NOMO-1 treated with DMSO at 0.1 percent for 48 hours (cell line): Measurements from ENCODE around the gene METRNL.

Experiments used
- DNase-seq: peaks from one replicate; lab custom pipeline; 2025; ENCODE audit not compliant: unreplicated experiment; lab: John Stamatoyannopoulos, UW

METRNL gene

DNA sequence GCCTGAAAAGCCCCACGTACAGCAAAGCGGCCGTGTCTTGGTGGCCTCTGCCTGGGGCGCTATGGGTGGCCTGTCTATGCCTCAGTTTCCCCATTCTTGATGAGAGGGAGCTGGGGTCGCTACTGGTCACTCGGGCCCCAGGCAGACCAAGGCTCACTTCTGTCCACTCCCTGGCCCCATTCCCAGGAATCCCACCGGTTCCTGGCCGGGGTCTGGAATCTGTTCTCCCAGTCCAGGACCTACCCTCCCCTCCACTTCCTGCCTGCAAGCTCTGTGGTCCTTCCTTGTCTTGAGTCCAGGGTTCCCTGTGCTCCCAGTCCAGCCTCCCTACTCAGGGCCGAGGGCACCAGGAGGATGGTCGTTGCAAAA, 24.5 kb downstream of the METRNL start:
- DNase-seq, result no peak

DNA sequence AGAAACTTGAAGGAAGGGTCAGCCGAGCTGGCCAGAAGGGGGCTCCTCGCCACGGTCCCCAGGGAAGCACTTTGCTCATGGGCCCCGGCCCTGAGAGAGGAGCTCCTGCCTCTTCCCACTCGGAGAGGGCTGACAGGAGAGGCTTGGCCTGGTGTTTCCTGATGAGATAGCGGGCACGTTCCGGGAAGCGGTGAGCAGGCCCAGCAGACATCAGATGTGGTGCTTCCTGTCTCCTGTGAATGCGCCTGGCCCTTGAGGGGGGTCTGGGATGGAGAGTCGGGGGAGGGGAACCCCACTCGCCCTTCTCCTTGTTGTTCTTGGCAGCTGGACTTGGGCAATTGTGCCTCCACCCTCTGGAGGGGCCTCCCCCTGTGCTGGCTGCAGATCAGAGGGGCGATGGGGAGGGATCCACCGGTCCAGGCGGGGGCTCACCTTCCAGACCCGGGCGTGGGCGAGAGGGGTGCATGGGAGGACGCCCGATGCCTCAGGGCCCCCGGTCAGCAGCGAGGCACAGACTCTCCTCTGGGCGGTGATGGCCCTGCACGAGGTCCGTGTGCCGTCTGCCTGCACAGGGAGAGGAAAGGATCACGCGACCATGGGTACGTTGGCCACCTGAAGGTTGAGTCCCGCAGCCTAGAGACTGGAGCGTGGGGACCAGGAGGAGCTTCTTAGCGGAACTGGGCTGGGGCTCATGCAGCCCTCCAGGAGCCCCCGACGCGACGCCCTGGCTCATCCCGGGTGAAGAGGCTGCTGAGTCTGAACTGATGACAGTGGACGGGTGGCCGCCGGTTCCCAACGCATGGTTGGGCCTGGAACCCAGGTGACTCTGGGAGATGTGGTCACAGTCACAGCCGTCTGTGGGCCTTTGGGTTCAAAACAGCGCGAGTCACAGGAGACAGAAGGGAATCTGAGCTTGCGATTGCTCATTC, 25.4 kb downstream of the METRNL start:
- DNase-seq, result no peak

DNA sequence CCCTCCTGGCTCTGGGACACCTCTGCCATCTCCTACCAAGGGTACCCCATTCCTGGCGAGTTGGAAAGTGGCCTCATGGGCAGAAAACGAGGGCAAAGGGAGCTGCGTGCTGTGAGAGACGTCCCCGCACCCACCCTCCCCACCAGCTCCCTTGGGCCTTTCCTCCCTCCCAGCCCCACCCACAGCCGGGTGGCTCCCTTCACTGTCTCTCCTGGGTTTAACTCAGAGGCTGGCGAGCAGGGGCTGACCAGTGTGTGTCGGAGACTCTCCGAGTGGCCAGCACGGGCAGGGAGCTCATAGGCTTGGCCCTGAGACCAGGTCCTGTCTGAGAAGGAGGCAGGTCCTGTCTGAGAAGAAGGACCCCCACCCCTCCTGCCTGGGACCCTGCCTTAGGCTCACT, 26.1 kb downstream of the METRNL start:
- no peak for DNase-seq

DNA sequence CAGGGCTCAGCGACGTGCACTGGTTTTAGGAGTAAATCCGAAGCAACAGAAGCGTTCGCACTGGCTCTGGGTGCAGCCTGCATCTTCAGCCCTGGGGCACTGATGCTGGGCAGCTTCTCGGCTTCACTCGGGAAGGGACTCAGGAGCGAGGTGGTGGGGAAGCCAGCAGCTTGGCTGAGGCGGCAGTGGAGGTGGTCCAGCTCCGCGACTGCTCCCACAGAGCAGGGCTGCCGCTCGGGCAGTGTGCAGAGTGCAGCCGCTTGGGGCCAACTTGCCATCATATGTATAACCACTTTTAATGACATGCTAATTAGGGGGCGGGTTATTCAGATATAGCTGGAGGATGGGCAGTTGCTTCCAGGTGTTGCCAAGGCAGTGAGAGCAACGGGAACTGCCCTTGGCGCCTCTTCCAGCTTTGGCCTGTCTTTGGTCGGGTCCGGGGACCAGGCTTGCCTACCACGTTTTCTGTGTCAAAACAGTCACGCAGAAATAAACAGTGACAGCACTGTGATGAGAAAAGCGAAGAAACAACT, 26.7 kb downstream of the METRNL start:
- no peak for DNase-seq

DNA sequence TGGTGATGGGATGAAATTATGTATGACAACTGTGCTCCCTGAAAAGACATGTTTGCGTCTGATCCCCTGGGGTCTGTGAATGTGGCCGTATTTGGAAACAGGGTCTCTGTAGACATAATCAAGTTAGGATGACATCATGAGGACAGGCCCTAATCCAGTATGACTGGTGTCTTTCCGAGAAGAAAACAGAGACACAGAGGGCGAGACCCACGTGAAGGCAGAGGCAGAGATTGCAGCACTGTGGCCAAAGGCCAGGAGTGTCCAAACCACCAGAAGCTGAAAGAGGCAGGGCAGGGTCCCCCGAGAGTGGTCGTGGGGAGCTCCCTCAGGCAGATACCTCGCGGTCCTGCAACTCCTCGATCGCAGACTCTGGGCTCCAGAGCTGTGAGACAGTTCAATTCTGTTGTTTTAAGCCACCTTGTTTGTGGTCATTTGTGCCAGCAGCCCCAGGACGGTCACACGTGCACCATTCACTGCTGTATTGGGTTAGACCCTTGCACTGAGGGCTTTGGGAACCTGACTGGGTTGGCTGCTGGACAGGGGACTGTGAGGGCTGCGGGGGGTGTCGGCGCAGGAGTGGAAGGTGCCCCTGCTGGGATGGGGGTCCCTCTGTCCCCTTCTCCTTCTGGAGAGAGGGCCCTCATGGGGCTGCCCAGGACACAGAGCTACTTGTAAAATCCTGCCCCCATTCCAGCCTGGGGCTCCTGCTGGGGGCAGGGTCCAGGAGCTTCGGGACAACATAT, 27.7 kb downstream of the METRNL start:
- DNase-seq, result no peak

DNA sequence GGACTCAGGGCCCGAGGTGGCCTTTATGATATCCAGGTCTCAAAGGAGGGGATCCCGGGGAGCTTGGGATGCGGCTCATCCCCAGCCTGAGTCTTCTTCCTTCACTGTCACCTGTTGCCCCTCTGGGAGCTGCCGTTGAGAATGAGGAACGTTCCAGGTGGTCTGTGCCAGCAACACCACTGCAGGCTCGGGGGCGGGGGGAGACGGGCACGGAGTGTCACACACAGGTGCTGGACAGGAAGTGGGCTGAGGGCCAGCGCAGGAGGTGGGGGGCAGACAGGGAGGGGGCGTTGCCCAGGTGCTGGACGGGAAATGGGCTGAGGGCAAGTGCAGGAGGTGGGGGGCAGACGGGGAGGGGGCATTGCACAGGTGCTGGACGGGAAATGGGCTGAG, 28.2 kb downstream of the METRNL start:
- no peak for DNase-seq

DNA sequence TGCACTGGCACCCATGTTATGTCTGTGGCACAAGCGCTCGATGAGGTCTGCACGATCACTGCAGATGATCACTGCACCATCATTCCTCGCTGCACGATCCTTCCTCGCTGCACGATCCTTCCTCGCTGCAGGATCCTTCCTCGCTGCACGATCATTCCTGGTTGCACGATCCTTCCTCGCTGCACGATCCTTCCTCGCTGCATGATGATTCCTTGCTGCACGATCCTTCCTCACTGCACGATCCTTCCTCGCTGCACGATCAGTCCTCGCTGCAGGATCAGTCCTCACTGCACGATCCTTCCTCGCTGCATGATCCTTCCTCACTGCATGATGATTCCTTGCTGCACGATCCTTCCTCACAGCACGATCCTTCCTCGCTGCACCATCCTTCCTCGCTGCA, 29.3 kb downstream of the METRNL start:
- DNase-seq, result no peak

DNA sequence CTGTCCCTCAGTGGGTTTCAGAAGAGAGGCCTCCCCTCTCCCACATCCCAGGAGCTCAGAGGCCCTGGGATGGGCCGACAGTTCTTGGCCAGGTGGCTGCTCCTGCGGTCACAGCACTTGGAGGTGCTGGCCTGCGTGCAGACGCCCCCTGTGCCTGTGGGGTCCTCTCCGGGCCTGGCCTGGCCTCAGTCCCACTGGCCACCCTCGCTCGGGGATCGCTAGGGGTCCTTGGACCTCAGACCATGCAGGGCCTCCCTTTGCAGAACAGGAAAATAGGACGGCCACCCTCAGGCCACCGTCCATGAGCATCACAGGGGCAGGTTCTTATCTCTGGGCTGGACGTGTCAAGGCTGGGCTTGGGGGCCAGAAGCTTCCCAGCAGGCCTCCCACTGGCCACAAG, 30.0 kb downstream of the METRNL start:
- no peak for DNase-seq

DNA sequence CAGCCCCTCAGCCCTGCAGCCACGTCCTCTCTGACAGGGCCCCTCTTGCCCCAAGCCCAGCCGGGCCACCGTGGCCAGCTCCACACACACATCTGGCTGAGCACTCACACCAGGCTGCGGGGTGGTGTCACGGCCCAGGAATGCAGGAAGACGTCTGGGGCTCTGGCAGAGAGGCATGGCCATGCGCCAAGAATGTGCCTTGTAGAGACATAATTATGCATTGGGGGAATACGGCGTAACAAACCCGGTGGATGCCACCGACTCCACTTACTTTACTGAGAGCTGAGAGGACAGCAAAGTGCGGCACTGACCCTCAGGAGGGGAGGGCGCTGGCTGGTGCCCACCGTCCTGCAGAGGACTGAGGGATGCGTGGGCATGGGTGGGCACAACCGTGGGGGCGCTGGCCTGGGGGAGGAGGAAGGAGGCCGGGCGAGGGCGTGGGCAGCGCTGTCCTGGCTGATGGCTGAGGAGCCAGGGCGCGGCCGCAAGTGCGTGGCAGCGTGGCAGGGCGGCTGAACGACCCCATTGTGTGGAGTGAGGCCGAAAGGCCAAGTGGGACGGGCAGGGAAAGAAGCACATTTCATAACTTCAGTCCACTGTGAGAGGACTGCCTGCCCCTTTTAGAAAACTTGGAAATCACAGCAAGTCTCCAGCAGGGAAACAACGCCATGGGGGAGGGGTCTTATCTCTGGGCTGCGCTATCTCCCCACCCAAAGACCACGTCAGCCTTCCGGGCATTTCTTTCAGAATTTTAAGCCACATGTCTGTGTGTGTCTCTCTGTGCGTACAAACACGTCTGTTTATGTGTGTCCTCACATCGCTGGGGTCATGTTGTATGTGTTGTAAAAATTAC, 30.6 kb downstream of the METRNL start:
- DNase-seq, result no peak

DNA sequence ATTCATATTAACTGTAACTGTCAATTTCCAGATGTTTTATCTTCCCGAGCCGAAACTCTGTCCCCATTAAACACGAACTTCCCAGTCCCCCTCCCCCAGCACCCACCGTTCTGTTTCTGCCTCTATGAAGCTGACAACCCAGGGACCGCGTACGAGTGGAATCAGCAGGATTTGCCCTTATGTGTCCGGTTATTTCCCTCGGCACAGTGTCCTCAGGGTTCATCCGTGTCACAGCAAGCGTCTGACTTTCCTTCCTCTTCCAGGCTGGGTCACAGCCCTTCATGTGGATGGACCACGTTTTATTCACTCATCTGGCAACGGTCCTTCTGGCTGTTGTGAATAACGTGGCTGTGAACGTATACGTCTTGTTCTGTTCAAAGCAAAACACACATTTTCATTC, 31.3 kb downstream of the METRNL start:
- no peak for DNase-seq

DNA sequence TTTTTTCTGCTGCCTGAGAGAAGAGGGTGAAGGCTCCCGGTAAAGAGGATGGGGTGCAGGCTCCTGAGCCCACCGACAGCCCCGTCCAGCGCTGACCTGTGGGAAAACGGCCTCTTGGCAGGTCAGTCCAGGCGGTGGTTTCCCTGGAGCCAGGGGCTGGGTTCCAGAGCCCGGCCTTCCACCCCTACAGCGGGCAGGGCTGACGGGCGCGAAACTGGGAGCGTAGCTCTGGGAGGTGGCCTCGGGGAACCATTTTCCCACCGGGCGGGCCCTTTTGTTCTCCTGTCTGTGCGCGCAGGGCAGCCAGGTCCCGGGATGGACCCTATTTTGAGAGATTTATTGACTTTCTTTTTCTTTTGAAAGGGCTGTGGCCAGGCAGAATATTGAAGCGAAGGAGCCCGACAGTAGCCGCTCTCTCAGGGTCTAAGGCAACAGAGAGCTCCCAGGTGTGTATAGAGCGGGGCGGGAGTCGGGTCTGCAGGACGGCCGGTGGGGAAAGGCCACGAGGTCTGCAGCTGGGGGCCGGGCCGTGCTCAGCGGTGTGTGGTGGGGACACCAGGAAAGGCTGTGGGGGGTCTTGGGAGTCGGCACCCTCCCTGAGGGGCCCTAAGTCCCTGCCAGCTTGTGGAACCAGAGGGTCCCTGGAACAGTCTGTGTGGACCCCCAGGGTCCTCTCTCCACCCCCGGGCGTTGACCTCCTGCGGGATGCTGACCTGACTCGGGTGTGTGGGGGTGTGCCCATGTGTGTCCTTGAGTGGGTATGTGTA, 32.3 kb downstream of the METRNL start:
- DNase-seq, result no peak

DNA sequence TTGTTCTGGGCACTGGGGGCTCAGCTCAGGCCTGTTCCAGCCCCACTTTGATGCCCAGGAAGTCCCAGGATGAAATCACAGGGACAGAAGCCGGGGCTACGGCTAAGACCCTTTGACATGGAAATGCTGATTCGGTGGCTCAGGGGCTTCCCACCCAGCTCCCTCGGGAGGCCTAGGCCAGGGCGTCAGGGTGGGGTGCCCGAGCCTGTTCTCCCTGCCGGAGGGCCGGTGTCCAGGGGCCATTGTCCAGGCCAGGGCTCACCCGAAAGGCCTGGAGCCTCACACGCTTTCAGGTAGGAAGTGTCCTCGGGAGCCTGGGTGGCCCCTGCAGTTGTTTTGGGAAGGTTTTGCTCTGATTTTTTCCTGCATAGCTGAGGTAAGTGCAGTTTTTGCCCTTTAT, 34.0 kb downstream of the METRNL start:
- DNase-seq, result no peak

DNA sequence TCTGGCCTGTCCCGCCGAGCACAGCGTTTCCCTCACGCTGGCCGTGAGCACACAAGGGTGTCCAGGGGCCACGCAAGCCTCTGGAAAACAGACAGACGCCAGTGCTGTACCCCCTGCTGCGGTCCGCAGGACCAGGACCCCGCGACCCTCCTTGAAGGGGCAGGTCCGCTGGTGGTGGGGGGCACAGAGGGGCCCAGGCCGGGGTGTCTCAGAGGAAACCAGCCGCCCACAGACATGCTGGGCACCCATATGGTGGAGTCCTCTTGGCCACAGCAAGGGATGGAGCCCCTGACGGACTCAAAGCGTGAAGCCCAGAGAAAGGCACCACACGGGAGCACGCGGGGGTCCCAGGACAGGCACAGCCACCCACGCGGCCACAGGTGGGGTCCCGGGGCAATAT, 34.4 kb downstream of the METRNL start:
- DNase-seq, result no peak

DNA sequence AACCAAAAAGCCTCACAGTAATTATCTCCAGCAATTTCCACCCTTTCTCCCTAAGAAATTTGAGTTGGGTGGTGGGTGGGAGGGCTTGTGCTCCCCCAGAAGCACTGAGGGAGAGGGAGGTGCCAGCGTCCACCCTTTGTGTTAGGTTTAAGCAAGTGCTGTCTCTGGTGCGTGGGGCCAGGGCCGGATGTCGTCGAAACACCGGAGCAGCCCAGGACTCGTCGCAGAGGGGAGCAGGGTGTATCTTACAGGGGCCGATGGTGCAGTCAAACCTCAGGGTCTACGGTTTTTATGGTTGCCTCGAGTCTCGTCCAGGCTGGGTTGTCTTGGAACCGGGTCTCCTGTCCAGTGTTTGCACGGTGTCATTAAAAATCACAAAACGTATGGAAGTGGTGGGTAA, 35.3 kb downstream of the METRNL start:
- no peak for DNase-seq

DNA sequence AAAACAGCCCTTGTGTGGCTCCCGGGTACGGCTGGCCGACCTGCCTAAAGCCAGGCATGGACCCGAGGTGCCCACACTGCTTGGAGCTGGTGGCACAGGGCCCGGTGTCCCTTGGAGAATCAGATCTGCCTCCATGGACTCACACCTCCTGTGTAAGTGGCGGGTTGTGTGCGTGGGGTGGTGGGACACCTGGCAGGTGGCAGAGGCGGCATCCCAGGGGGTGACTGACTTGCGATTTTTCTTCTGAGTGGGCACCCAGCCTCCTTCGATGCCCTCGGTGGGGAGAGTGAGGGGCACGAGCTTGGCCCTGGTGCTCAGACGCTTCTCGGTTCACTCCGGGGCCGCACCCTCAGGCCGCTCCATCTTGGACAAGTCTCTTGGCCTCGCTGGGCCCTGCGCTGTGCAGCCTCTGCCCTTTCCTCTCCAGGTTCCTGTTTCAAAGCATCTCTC, 35.8 kb downstream of the METRNL start:
- no peak for DNase-seq

DNA sequence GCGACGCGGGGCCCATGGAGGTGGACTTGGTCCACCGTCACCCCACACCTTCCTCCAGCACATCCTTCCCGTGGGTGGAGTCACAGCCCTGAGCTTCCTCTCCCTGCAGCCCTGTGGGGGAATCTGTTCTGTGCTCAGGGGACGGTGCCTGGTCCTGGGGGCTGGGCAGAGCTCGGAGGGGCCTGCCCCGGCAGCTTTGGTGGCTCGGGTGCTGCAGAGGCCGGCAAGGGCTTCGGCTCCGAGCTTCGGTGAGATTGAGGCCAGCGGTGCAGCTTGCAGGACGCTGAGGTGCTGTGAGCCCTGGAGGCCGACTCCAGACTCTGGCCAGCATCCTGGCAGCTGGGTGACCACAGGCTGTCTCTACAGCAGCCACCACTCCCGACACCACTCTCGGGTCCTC, 36.4 kb downstream of the METRNL start:
- no peak for DNase-seq

DNA sequence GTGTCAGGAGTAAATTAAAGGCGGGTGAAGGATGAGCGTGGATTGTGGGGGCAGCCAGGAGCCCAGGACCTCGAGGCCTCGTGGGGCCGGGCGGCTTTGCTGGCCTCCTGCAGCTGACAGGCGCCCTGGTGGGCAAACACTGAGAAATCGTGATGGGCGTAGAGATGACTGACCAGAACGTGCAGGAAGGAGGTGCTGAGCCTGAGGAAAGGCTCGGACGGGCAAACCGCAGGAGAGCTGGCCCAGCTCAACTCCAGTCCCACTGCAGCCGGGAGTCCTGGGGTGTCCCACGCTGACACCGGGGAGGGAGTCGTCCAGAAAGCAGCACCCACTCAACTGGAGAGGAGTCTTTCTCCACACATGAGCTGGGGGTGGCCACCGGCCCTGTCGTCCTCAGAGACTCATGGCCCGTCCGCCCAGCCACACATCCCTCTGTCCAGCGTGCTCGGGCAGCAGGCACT, 36.9 kb downstream of the METRNL start:
- DNase-seq, result no peak

DNA sequence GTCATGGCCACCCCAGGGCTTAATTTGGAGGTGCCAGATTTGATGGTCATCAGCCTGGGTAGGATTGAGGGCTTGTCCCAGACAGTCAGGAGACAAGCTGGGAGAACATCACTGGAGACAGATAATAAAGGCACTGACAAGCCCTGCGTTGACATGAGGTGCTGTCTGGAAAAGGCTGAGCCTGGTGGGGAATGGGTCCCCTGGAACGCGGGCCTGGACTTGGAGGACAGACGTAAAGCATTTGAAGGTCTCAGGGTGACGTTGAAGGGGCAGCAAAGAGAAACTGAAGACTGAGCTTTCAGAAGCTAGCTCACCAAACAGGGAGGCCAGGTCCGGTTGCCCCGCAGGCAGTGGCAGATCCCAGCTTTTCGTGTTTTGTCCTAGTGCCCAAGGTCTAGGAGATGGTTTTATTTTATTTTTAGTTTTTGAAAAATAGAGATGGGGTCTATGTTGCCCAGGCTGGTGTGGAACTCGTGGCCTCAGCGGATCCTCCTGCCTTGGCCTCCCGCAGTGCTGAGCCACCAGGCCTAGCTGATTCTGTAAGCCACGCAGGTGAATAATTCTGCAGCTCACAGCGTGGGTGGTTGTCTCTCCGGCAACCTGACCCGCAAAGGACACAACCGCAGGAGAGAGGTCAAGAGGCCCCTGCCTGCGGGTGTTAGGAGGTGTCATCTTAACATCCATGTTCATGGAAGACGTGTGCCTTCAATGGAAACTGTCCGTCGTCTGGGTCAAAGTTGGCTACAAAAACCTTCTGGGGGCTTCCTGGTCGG, 37.6 kb downstream of the METRNL start:
- no peak for DNase-seq

DNA sequence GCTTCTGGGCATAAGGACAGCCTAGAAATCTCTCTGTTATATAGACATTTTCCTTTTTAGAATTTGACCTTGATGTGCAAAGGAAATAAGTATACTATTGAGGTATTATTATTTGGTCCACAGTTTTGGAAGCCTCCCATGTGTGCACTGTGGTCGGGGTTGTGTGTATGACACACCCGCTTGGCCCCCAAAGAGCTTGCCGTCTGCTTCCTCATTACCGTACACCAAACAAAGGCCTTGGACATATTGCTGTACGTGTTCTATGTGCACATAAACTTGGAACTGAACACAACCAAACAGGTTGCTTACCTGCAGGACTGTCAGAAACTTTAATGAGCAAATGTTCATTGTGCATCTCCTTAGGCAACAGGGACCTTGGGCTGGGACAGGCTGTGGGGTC, 38.2 kb downstream of the METRNL start:
- DNase-seq, result peak; percentile 47
